Astrocyte of the cerebellum (primary cell): ENCODE data around the gene SLC38A10.
A peak's percentile ranks its signal among the peaks of the same experiment; 100 is the strongest.

Experiments used
- DNase-seq: peaks from one replicate; pipeline ENCODE4 v3.0.0-alpha.2; 2011; ENCODE audit warnings: low read depth
- H3K4me3 ChIP-seq: 2 replicates; pipeline ENCODE4 v1.5.1; 2011; ENCODE audit warnings: mild to moderate bottlenecking, low read depth, low read length, moderate library complexity
- in situ Hi-C: cut with HindIII; loops from 2 replicates; pipeline ENCODE4 v1.10.0; 2017; ENCODE audit warnings: low sequenced_read_pairs
- TF ChIP-seq, protein P1 (sequence below): IDR thresholded peaks from 2 replicates; pipeline ENCODE4 v1.5.1; 2012; ENCODE audit warnings: low read length, low read depth, moderate library complexity, mild to moderate bottlenecking; ENCODE audit errors: missing control alignments

SLC38A10 gene

GRCh38 chr17:81222906-81223761, 72.0 kb downstream of the SLC38A10 start, which contains the start of gene CEP131:
Gene CEP131, minus strand, starts transcription at chr17:81222965. Its CDS starts 2,909 bp downstream, at chr17:81220056.
- DNase-seq = peak; percentile 95
- in situ Hi-C loops = no loop called here
- peak within 1 kb of the TSS; percentile 70 for H3K4me3 ChIP-seq
- TF ChIP-seq, protein P1, sequence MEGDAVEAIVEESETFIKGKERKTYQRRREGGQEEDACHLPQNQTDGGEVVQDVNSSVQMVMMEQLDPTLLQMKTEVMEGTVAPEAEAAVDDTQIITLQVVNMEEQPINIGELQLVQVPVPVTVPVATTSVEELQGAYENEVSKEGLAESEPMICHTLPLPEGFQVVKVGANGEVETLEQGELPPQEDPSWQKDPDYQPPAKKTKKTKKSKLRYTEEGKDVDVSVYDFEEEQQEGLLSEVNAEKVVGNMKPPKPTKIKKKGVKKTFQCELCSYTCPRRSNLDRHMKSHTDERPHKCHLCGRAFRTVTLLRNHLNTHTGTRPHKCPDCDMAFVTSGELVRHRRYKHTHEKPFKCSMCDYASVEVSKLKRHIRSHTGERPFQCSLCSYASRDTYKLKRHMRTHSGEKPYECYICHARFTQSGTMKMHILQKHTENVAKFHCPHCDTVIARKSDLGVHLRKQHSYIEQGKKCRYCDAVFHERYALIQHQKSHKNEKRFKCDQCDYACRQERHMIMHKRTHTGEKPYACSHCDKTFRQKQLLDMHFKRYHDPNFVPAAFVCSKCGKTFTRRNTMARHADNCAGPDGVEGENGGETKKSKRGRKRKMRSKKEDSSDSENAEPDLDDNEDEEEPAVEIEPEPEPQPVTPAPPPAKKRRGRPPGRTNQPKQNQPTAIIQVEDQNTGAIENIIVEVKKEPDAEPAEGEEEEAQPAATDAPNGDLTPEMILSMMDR = no peak

GRCh38 chr17:81222620-81222905, 72.5 kb downstream of the SLC38A10 start:
- TF ChIP-seq, protein P1 = no peak
- in situ Hi-C loops = no loop called here
- peak overlapping the region; percentile 70 for H3K4me3 ChIP-seq
- no peak for DNase-seq

- H3K4me3 ChIP-seq = peak overlapping the region; percentile 70
These were observed 73.1 kb downstream of the SLC38A10 start for GRCh38 chr17:81221842-81222619.

DNA sequence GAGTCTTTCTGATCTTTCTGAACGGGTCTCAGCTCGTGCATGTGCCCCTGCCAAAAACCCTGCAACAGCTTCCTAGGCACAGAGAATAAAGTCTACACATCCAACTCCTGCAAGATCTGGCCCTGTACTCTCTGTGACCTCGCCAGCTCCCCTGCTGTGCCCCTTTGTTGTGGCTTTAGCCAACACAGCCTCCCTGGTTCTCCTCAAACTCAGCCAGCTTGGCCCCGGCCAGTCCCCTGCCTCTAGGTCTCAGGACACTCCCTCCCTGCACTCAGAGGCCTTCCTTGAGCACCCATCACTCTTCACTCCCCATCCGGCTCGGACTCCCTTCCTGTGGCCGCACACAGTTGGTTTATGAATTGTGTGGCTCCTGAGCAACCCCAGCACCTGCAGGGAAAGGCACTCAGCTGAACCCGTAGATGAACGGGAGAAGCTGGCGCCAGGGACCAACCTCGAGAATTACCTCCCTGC, 73.7 kb downstream of the SLC38A10 start:
- H3K4me3 ChIP-seq = peak overlapping the region; percentile 70
- peak; percentile 8 for DNase-seq
- TF ChIP-seq, protein P1 = no peak
- in situ Hi-C loops = no loop called here

More at GRCh38 chr17:81221842-81222619, 73.1 kb downstream of the SLC38A10 start:
- in situ Hi-C loops = no loop called here
- TF ChIP-seq, protein P1 = no peak
- no peak for DNase-seq

GRCh38 chr17:81219476-81220180, 75.5 kb downstream of the SLC38A10 start:
- no peak overlapping the region for H3K4me3 ChIP-seq
- TF ChIP-seq, protein P1 = no peak
- no peak for DNase-seq
- in situ Hi-C loops = no loop called here

- no peak overlapping the region for H3K4me3 ChIP-seq
- DNase-seq = no peak
- TF ChIP-seq, protein P1 = no peak
- in situ Hi-C loops = no loop called here
These were observed 76.1 kb downstream of the SLC38A10 start for GRCh38 chr17:81218991-81219390.
